Parathyroid adenoma (tissue), 2 donors: ENCODE data around the gene DNAJC6.

Source experiments
- H2AFZ ChIP-seq: fragments of 300-600 bp; sonication (generic); one replicate; pipeline ENCODE4 v1.7.0; 2017; ENCODE audit warnings: antibody characterized with exemption, mild to moderate bottlenecking
- H3K27ac ChIP-seq: fragments of 300-600 bp; sonication (generic); one replicate; pipeline ENCODE4 v1.7.0; 2017
- H3K27me3 ChIP-seq: fragments of 300-600 bp; sonication (generic); one replicate; pipeline ENCODE4 v1.7.0; 2017; ENCODE audit warnings: low read length; ENCODE audit not compliant: control insufficient read depth, insufficient read depth
- H3K36me3 ChIP-seq: fragments of 300-600 bp; sonication (generic); one replicate; pipeline ENCODE4 v1.7.0; 2017; ENCODE audit warnings: low read length; ENCODE audit not compliant: control insufficient read depth, insufficient read depth
- H3K4me1 ChIP-seq: fragments of 300-600 bp; sonication (generic); one replicate; pipeline ENCODE4 v1.7.0; 2017; ENCODE audit warnings: control low read depth
- H3K4me2 ChIP-seq: fragments of 300-600 bp; sonication (generic); one replicate; pipeline ENCODE4 v1.7.0; 2017; ENCODE audit warnings: low read length
- H3K4me3 ChIP-seq: fragments of 300-600 bp; sonication (generic); one replicate; pipeline ENCODE4 v1.7.0; 2017; ENCODE audit warnings: low read depth, low read length
- H3K79me2 ChIP-seq: fragments of 300-600 bp; sonication (generic); one replicate; pipeline ENCODE4 v1.7.0; 2017; ENCODE audit warnings: control low read depth
- H3K9ac ChIP-seq: fragments of 300-600 bp; sonication (generic); one replicate; pipeline ENCODE4 v1.7.0; 2017; ENCODE audit warnings: mild to moderate bottlenecking
- H3K9me3 ChIP-seq: fragments of 300-600 bp; sonication (generic); one replicate; pipeline ENCODE4 v1.7.0; 2017; ENCODE audit warnings: low read length; ENCODE audit not compliant: control insufficient read depth
- TF ChIP-seq, protein P1 (sequence below): fragments of 300-600 bp; sonication (generic); IDR thresholded peaks from one replicate; pipeline ENCODE4 v1.7.0; 2017; ENCODE audit warnings: antibody characterized with exemption, mild to moderate bottlenecking
- donor health status: primary hyperparathyroidism.

DNAJC6 gene

DNA sequence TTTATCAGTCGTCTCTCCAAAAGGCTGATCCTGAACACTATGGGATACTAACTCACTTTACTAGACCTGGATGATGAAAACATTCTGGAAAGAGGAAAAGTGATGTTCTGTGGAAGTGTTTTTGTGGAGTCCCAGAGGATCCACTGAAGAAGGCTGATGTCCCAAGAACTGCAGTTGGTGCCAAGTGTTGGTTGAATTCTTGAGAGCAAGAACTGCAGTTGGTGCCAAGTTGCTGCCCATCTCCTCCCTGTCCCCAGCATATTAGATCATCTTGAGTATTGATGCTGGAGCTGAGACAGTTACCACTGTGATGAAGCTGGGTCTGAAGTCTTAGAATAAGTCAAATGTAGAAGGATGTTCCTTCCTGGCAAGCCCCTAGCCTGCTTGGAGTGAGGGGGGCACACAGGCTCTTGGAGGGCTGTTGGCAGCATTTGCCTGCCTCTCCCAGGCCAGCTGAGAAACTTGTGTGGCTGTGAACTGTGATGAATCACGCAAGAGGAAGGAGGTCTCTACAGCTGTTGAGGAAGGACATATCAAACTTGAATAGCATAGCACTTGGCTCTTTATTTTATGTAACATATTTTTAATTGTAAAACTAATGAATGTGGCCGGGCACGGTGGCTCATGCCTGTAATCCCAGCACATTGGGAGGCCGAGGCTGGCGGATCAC, 48.1 kb downstream of the DNAJC6 start:
- H3K4me3 ChIP-seq = no peak overlapping the region
- TF ChIP-seq, protein P1, sequence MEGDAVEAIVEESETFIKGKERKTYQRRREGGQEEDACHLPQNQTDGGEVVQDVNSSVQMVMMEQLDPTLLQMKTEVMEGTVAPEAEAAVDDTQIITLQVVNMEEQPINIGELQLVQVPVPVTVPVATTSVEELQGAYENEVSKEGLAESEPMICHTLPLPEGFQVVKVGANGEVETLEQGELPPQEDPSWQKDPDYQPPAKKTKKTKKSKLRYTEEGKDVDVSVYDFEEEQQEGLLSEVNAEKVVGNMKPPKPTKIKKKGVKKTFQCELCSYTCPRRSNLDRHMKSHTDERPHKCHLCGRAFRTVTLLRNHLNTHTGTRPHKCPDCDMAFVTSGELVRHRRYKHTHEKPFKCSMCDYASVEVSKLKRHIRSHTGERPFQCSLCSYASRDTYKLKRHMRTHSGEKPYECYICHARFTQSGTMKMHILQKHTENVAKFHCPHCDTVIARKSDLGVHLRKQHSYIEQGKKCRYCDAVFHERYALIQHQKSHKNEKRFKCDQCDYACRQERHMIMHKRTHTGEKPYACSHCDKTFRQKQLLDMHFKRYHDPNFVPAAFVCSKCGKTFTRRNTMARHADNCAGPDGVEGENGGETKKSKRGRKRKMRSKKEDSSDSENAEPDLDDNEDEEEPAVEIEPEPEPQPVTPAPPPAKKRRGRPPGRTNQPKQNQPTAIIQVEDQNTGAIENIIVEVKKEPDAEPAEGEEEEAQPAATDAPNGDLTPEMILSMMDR = no peak
- H3K27ac ChIP-seq = no peak overlapping the region
- H2AFZ ChIP-seq = no peak overlapping the region
- peaks cover 6% of the 10 kb centered on the region for H3K4me1 ChIP-seq
- no peaks in the 10 kb centered on the region for H3K36me3 ChIP-seq
- no peaks in the 10 kb centered on the region for H3K79me2 ChIP-seq
- H3K9me3 ChIP-seq = no peaks in the 10 kb centered on the region
- no peak overlapping the region for H3K9ac ChIP-seq
- no peak overlapping the region for H3K4me2 ChIP-seq
- no peaks in the 10 kb centered on the region for H3K27me3 ChIP-seq

DNA sequence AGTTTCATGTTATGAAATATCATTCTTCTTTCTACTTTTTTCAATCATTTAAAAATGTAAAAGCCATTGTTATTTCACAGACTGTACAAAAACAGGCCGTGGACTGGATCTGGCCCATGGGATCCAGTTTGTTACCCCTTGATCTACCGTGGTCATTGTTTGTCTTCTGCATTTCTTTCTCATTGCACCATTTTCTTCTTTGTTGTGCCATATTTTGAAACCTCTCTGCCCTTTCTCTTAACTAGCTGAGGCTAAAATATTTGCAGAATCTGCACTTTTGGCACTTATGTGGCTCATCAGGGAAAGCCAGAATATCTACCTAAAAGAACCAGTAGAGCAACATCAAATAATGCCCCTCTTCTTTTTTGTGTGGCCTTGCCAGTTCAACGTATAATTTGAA, 50.5 kb downstream of the DNAJC6 start:
- no peak overlapping the region for H2AFZ ChIP-seq
- H3K4me2 ChIP-seq = no peak overlapping the region
- H3K9ac ChIP-seq = no peak overlapping the region
- TF ChIP-seq, protein P1 = no peak
- H3K4me1 ChIP-seq = peaks cover 6% of the 10 kb centered on the region
- no peak overlapping the region for H3K4me3 ChIP-seq
- no peaks in the 10 kb centered on the region for H3K79me2 ChIP-seq
- H3K9me3 ChIP-seq = no peaks in the 10 kb centered on the region
- H3K36me3 ChIP-seq = no peaks in the 10 kb centered on the region
- H3K27ac ChIP-seq = peak overlapping the region; percentile 7
- no peaks in the 10 kb centered on the region for H3K27me3 ChIP-seq

DNA sequence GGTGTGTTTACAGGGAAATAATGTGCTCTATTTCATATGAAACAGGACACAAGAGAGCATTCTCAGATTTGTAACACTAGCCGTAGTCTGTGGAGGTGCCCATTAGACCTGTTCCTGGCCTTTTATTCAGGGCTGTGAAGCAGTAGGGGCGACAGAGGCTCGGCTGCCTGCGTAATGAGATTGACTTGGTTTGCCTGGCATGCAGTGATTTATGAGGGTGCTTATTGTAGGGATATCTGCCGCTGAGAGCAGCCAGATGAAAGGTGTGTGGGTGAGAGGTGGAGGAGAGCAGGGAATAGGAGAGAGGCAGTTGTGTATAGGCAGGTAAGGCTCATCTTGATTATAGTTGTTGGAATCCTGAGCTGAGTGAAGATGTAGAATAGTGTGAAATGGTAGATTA, 51.3 kb downstream of the DNAJC6 start:
- no peaks in the 10 kb centered on the region for H3K36me3 ChIP-seq
- no peak overlapping the region for H3K27ac ChIP-seq
- H3K79me2 ChIP-seq = no peaks in the 10 kb centered on the region
- H3K9me3 ChIP-seq = no peaks in the 10 kb centered on the region
- H3K4me2 ChIP-seq = no peak overlapping the region
- H3K4me1 ChIP-seq = peaks cover 6% of the 10 kb centered on the region
- no peak overlapping the region for H2AFZ ChIP-seq
- TF ChIP-seq, protein P1 = no peak
- H3K4me3 ChIP-seq = no peak overlapping the region
- H3K9ac ChIP-seq = no peak overlapping the region
- H3K27me3 ChIP-seq = no peaks in the 10 kb centered on the region

DNA sequence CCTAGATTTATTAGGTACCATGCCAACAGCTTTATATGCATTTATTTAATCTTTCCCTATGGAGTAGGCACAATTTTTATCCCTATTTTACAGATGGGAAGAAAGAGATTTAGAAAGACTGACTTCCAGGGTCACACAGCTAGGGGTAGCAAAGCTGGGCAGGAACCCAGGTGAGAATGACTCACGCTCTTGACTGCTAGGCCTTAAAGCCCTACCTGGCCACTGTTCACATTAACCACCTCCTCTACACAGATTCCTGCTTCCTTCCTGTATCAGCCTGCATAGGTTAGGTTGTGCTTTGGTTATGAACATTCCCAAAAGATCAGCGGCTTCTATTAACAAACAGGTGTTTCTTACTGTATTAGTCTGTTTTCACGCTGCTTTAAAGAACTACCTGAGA, 53.2 kb downstream of the DNAJC6 start:
- no peaks in the 10 kb centered on the region for H3K27me3 ChIP-seq
- TF ChIP-seq, protein P1 = no peak
- H3K4me1 ChIP-seq = peaks cover 6% of the 10 kb centered on the region
- no peaks in the 10 kb centered on the region for H3K79me2 ChIP-seq
- H3K27ac ChIP-seq = no peak overlapping the region
- H3K9ac ChIP-seq = no peak overlapping the region
- H3K4me3 ChIP-seq = no peak overlapping the region
- no peak overlapping the region for H3K4me2 ChIP-seq
- no peaks in the 10 kb centered on the region for H3K9me3 ChIP-seq
- no peaks in the 10 kb centered on the region for H3K36me3 ChIP-seq
- H2AFZ ChIP-seq = no peak overlapping the region

DNA sequence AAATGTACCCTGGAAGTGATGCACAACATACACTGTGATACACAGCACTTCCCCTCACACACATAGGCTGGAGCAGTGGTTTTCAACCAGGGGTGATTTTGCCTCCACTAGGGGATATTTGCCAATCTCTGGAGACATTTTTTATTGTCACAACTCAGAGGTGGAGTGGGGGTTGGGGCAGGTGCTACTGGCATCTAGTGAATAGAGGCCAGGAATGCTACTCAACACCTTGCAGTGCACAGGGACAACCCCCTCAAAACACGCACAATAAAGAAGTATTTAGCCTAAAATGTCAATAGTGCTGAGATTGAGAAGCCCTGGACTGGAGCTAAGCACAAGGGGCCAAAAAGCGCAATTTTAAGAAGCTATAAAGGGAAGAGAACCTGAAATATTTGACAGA, 54.1 kb downstream of the DNAJC6 start:
- Histone ChIP-seq H3K4me3 (no peak overlapping the region), H3K4me1 (peaks cover 6% of the 10 kb centered on the region), H3K9ac (no peak overlapping the region), H3K79me2 (no peaks in the 10 kb centered on the region), H2AFZ (no peak overlapping the region), H3K27me3 (no peaks in the 10 kb centered on the region), H3K4me2 (no peak overlapping the region), H3K36me3 (no peaks in the 10 kb centered on the region), H3K9me3 (no peaks in the 10 kb centered on the region), H3K27ac (no peak overlapping the region)
- TF ChIP-seq, protein P1 = no peak
